ACHN (cell line): Measurements from ENCODE around the gene NLRP12.
A peak's percentile ranks its signal among the peaks of the same experiment; 100 is the strongest.
"Not testable (repeated sequence)": the region's sequence is repeated elsewhere in the genome, so short reads cannot be mapped to it uniquely, and the experiment has no call there.

Source experiments
- DNase-seq: peaks from one replicate; pipeline ENCODE4 v3.0.0-alpha.2; 2015
- in situ Hi-C: cut with HindIII; loops from 2 replicates; pipeline ENCODE4 v1.10.0; 2017; ENCODE audit warnings: low sequenced_read_pairs, low pct_ligation_motif_present, low pct_unique_long_range_greater_than_20kb

The NLRP12 gene

DNA sequence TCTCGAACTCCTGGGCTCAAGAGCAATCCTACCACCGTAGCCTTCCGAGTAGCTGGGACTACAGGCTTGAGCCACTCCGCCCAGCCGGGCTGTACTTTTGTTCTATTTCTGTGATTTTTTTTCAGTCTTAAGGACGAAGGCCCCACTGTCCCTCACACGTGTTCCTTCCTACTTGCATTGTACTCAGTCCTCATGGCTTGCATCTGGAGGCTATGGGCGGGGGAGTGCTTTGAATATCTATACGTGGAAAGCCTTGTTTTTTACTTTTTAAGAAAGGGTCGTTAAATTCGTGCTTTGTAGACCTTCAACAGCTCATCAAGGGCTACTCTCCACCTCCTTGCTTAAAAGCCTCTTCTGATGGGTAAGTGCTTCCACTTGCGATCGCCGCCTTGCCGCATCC, 36.8 kb downstream of the NLRP12 start:
- DNase-seq: no peak
- in situ Hi-C loops: no loop called here

DNA sequence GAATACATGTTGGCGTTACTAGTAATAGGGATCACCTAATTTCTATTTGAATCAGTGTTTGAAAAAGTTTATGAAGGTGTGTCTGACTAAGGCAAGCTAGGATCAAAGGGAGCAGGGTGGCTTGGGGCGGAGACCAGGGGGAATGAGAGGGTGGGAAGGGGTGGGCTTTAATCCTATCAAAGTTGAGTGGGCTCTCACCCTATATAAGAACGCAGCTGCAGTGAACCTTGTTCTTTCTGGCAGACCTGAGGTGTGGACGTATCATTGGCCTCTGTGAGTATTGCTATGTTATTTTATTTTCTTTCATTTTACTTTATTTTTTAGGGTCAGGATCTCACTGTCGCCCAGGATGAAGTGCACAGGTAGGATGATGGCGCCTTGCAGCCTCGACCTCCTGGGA, 37.4 kb downstream of the NLRP12 start:
- no peak for DNase-seq
- in situ Hi-C loops: no loop called here

DNA sequence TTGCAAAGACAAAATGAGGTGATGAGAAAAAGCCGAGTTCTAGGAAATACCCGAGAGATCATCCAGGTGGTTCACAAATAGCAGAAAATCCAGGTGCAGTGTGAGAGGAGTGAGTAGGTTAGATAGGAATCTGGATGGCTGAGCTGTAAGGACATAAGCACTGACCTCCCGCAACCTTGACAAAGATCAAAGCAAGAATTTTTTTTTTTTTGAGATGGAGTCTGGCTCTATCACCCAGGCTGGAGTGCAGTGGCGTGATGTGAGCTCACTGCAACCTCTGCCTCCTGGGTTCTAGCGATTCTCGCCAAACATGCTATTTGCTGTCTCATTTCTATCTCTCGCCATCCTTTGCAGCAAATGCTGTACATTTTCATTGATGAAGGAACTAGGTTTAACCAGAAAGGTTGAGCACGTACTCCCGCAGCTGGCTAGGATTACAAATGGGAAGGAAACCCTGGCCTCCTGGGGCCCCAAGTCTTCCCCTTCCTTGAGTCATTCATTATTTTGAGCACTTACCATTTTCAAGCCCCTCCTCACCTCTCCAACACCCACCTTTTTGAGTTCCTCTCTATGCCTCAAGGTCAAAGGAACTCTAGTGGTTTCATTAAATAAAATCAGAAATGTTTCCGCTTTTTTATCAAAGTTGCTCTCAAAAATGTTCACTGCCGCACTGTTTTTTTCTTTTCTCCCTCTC, 38.8 kb downstream of the NLRP12 start:
- in situ Hi-C loops: no loop called here
- DNase-seq: no peak

DNA sequence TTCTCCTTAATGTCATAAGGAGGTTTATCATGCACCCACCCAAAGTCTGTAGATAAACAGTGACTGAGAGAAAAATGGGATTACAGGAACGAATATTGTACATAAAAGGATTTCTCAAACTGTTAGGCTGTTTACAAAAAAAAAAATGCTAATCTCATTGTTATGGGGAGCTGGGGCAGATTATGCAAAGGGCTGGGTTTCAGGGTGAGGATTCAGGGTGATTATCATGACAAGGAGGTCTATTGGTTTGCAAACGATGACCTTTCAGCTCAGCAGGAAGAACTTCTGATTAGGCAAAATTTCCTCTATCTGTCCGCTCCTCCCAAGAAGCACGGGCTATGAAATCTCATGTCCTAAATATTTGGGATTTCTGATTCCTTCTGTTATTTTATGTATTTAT, 41.4 kb downstream of the NLRP12 start:
- in situ Hi-C loops: no loop called here
- no peak for DNase-seq

DNA sequence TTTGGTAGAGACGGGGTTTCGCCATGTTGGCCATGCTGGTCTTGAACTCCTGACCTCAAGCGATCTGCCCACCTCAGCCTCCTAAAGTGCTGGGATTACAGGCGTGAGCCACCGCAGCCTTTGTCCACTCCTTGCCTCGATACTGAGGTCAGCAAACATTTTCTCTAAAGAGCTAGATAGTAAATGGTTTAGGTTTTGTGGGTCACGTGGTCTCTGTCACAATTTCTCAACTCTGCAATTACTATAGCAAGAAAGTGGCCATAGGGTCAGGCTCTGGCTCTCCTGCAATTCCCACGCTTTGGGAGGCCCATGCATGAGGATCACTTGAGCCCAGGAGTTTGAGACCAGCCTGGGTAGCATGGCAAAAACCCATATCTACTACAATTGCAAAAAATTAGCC, 42.8 kb downstream of the NLRP12 start:
- DNase-seq, in situ Hi-C loops: not testable (repeated sequence)

DNA sequence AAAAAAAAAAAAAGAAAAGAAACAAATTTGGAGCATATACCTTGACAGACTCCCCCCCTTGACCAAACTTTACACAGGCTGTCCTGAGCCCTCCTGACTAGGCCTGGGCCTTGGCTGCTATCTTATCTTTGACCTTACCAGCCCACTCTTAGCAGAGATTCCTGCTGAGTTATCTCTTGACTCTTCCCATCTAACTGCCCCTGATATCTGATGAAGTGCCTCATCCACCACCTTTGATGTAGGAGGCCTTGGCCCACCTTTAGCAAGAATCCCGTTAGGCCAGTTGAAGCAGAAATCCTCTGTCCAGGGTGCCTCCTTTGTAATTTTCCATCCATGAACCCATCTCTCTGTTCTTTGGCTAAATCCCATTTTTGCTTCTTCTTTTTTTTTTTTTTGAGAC, 43.6 kb downstream of the NLRP12 start:
- in situ Hi-C loops: no loop called here

DNA sequence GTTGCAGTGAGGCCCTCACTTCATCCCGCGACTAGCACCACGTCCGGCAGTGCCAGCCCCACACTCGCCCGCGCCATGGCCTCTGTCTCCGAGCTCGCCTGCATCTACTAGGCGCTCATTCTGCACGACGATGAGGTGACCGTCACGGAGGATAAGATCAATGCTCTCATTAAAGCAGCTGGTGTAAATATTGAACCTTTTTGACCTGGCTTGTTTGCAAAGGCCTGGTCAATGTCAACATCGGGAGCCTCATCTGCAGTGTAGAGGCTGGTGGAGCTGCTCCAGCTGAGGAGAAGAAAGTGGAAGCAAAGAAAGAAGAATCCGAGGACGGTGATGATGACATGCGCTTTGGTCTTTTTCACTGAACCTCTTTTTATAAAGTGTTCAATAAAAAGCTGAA, 48.6 kb downstream of the NLRP12 start:
- in situ Hi-C loops: no loop called here
- DNase-seq: no peak

More for the DNA sequence above, 43.6 kb downstream of the NLRP12 start:
- no peak for DNase-seq

DNA sequence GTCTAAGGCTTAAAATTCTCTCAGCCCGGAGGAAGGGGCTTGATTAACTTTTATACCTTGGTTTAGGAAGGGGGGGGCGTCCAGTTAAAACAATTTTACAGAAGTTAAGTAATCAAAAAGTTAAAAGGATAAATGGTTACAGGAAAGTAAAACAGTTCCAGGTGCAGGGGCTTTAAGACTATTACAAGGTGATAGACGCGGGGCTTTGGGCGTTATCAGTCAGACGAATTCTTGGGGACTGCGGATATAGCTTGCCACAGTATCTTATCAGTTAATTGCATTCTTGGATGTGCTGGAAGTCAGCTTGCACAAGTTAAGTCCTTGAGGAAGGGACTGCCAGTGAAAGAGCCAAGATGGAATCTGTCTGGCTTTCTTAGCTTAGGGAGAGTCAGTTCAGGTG, 49.6 kb downstream of the NLRP12 start:
- DNase-seq, in situ Hi-C loops: not testable (repeated sequence)

DNA sequence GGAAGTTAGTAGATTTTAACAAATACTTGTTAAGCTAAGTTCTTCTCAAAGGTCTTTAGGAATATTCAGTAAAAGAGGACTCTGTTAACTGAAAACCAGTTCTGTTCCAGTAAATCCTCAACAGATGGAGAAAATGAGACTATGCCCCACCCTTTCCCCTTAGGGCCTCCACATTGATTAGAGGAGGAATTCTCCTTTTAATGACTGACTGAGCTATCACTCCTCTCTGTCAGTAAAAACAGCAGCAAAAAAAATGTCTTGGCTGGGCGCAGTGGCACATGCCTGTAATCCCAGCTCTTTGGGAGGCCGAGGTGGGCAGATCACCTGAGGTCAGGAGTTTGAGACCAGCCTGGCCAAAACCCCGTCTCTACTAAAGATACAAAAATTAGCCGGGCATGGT, 50.1 kb downstream of the NLRP12 start:
- DNase-seq: no peak
- in situ Hi-C loops: no loop called here

DNA sequence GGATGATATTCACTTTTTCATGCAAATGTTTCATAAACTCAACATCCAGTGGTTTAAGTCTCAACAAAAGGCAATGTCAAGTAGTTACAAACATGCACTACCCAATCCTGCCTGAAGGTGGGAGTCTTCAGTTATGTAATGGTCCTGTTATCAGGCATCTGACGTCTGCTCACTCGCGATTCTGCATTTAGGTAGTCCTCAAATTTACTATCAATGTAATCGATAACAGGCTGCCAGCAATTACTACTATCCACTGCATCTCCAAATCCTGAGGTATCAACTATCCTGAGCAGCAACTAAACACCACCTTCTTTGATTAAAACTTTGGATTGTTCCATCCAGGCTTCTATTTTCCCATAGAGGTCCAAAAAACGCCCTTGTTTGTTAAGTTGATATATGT, 51.2 kb downstream of the NLRP12 start:
- peak; percentile 42 for DNase-seq
- in situ Hi-C loops: no loop called here

DNA sequence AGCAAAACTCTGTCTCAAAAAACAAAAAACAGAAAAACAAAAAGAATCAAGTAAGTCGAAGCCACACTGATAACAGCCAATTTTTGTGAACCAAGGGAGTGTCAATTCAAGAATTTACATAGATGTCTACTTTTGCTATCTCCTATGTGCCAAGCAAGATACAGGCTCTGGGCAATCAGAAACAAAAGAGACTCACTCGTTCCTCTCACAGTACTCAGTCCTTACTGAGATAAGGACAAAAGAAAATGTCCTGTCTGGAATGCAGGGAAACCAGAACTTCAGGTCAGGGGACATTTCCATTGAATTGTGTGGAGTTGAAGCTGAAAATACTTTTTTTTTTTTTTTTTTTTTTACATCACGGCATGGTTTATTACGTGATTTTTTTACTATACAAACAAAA, 53.0 kb downstream of the NLRP12 start:
- in situ Hi-C loops: no loop called here
- DNase-seq: no peak

DNA sequence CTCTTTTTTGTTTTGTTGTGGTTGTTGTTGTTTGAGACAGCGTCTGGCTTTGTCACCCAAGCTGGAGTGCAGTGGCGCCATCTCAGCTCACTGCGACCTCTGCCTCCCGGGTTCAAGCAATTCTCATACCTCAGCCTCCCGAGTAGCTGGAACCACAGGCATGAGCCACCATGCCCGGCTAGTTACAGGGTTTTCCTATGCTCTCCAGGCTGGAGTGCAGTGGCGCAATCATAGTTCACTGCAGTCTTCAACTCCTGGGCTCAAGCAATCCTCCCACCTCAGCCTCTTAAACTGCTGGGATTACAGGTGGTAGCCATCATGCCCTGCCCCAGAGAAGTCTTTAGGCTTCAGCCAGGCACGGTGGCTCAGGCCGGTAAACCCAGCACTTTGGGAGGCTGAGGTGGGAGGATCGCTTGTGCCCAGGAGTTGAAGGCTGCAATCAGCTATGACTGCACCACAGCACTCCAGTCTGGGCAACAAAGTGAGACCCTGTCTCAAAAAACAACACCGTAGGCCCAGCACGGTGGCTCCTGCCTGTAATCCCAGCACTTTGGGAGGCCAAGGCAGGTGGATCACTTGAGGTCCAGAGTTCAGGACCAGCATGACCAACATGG, 54.3 kb downstream of the NLRP12 start:
- in situ Hi-C loops, DNase-seq: not testable (repeated sequence)

DNA sequence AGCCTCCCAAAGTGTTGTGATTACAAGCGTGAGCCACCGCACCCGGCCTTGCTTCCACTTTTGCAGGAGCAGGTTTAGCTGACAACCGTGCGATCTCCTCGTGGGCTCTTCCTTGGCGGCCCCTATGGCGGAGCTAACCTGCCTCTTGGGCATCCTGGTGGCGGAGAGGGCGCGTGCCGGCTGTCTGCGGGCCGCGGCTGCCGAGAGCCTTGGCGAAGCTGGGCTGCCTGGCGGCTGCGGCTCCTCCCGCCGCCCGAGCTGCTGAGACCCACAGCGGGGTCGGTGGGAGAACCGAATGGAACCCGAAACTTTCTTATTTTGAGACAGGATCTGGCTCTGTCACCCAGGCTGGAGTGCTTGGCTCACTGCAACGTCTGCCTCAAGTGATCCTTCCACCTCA, 55.7 kb downstream of the NLRP12 start:
- in situ Hi-C loops: no loop called here

DNA sequence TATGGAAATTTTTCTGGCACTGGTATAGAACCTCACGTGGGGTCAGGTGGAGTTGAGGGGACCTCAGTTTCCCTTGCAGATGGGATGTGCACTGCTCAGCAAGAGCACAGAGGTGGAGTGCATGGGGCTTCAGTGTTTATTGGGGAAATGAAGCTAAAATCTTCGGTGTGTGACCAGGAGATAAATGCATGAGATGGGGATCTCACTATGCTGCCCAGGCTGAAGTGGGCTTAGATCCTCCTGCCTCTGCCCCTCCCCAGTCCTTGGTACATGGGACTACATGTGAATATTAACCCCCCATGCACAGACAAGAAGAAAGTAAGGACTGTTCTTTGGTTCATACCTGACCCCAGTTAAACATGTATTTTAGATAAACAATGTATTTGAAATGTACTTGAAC, 65.1 kb downstream of the NLRP12 start:
- DNase-seq, in situ Hi-C loops: not testable (repeated sequence)

More for the DNA sequence above, 55.7 kb downstream of the NLRP12 start:
- DNase-seq: no peak
